ENCODE measurements around the gene SLC25A12.
"Not testable (repeated sequence)": the region's sequence is repeated elsewhere in the genome, so short reads cannot be mapped to it uniquely, and the experiment has no call there.

SLC25A12 gene

GRCh38 chr2:171788316-171788993 lies 105.6 kb downstream of the SLC25A12 start:
- DNase-seq (ENCODE audit: low spot score): no peak

DNA sequence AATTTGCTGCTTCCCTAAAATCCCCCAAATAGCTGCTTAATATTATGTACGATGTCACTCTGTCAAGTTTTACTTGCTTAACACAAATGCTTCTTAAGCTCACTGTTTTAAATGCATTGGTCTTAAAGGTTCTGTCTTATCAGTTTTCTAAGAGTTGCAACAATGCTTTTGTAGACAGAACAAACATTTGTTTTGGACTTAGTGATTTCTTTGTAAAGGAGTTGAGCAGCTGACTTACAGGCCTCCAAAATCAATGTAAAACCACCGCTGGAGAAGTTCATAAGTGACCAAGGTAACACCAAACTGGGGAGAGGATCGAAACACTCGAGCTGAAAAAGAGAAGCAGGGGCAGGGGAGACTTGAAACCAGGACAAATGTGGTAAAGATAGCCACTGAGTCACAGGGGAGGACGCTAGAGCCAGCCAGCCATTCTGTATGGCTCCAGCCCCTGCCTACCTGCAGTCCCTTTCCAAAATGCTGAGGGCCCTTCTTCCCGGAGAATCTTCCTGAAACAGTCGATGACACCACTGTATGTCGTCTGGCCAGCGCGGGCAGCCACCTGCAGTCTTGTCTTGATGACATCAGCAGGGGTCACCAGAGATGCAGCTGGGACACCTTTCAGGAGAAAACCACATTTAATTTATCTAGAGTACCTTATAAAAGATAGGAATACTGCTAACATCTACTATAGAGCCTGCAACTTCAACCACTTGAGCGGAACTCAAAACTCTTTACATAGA lies 106.5 kb downstream of the SLC25A12 start:
- no peak for DNase-seq (ENCODE audit: low spot score)

DNA sequence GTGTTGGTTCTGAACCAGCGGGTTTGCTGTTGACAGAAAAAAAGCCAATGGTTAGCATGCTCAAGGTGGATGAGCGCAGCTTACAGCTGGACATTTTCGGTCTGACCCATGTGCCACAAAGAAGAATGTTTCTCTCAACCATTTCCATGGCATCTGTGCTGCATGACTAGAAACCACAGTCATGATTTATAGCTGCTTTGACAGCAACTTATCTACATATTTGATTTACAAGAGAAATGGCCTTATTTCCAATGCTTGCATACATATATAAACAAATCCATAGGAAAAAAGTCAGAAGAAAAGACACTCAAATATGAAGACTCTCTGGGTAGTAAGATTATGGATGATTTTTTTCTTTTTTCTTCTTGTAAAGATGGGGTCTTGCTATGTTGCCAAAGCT lies 108.6 kb downstream of the SLC25A12 start:
- no peak for DNase-seq (ENCODE audit: low spot score)

DNA sequence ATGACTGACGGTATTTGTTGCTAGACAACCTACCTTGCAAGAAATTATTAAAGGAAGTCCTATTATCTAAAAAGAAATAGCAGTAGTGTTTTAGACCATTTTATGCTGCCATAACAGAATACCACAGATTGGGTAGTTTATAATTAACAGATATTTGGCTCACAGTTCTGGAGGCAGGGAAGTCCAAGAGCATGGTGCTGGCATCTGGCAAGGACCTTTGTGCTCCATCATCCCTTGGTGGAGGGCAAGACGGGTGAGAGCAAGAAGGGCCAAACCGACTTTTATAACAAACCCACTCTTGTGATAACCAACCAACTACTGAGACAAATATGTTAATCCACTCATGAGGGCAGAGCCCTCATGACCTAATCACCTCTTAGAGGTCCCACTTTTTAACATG lies 115.5 kb downstream of the SLC25A12 start:
- no peak for DNase-seq (ENCODE audit: low spot score)

DNA sequence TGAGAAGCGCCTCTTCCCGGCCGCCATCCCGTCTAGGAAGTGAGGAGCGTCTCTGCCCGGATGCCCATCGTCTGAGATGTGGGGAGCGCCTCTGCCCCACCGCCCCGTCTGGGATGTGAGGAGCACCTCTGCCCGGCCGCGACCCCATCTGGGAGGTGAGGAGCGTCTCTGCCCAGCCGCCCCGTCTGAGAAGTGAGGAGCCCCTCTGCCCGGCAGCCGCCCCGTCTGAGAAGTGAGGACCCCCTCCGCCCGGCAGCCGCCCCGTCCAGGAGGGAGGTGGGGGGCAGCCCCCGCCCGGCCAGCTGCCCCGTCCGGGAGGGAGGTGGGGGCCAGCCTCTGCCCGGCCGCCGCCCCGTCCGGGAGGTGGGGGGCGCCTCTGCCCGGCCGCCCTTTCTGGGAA lies 119.5 kb downstream of the SLC25A12 start:
- DNase-seq (ENCODE audit: low spot score): not testable (repeated sequence)

DNA sequence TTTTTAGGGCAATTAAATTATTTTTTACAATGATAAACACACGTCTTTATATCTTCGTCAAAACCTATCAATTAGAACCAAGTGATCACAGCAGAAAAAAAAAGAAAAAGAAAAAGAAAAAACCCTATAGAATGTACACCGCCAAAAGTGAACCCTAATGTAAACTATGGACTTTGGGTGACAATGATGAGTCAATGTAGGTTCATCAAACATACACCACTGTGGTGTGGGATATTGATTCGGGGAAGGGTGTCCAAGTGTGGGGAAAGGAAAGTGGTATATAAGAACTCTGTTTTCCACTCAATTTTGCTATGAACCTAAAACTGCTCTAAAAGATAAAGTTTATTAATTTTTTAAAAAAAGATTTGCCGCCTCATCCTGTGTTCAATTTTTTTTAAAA lies 121.7 kb downstream of the SLC25A12 start:
- DNase-seq (ENCODE audit: low spot score): no peak

DNA sequence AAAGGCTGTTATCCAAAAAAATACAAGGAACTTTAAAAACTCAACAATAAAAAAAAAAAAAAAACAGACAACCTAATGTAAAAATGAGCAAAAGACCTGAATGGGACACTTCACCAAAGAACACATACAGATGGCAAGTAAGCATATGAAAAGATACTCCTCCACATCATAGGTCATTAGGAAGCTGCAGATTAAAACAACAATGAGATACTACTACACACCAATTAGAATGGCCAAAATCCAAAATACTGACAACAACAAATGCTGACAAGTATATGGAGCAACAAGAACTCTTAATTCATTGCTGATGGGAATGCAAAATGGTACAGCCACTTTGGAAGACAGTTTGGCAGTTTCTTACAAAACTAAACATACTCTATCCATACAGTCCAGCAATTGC lies 122.6 kb downstream of the SLC25A12 start:
- no peak for DNase-seq (ENCODE audit: low spot score)

- no peak for DNase-seq (ENCODE audit: low spot score)
These were observed 130.4 kb downstream of the SLC25A12 start for GRCh38 chr2:171763602-171764001.

DNA sequence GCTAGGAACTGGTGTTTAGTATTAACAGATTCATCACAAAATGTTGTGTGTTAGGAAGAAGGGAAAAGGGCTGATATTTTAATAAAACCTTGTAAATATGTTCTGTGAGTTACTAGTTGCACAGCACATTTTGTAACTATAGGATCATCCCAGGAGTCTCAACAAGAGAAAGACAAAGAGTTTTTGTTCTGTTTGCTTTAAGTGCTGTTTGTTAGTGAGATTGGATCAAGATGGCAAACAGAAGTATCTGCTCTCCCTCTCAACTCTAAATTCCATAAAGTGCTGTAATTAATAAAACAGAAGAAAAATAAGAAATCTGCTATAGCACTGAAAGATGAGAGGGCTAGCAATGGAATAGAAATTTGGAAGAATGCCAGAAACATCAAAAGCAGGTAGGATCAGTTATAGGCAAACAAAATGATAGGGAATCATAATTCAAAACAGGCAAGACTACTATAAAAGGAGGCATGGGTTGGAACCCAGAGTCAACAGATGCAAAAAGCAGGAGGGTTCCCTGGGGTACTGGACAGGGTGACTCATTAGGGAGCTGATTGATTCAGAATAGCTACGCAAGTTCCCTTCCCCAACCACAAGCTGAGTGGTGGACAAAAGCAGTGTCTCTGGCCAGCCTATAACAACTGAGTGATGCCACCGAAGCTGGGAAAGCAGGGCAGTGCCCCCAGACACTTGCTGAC lies 131.0 kb downstream of the SLC25A12 start:
- no peak for DNase-seq (ENCODE audit: low spot score)

DNA sequence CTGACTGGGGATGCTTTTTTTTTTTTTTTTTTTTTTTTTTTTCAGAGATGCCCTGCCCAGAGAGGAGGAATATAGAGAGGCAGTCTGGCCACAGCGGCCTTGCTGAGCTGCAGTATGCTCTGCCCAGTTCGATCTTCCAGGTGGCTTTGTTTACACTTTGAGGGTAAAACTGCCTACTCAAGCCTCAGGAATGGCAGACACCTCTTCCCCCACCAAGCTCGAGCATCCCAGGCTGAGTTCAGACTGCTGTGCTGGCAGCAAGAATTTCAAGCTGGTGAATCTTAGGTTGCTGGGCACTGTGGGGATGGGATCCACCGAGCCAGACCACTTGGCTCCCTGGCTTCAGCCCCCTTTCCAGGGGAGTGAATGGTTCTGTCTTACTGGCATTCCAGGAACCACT lies 132.9 kb downstream of the SLC25A12 start:
- not testable (repeated sequence) for DNase-seq (ENCODE audit: low spot score)

GRCh38 chr2:171758762-171759161 lies 135.3 kb downstream of the SLC25A12 start:
- DNase-seq (ENCODE audit: low spot score): not testable (repeated sequence)

DNA sequence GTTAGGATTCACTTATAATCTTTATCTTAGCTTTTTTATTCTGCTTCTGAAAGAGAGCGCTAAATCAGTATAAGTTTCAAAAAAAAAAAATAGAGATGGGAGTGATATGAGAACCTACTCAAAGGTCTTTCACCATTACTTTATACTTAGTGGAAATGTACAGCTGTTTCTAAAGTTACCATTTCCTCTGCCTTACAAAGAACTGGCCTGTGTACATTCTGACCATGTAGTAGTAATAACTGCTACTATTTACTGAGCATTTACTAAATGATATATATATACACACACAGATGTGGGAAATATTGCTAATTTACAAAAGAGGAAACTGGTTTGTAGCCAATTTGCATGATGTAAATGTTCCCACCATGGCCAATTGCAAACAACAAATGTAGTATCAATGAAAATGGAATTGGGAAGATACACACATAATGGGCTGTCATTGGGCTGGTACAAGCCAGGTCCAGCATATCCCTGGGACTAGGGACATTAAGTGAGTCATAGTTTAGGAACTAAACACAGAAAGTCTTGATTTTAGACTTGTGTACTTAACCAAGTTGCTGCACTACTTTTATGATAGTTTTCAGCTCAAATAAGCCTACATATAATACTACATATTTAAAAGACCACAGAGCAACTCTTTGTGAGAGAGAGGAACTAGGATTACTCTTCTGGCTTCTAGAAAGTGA lies 139.6 kb downstream of the SLC25A12 start:
- DNase-seq (ENCODE audit: low spot score): no peak

- DNase-seq (ENCODE audit: low spot score): no peak
These were observed 146.7 kb downstream of the SLC25A12 start for GRCh38 chr2:171747371-171747770.

GRCh38 chr2:171745806-171746205 lies 148.2 kb downstream of the SLC25A12 start:
- DNase-seq (ENCODE audit: low spot score): no peak

GRCh38 chr2:171745141-171745540 lies 148.9 kb downstream of the SLC25A12 start:
- no peak for DNase-seq (ENCODE audit: low spot score)

- DNase-seq (ENCODE audit: low spot score): no peak
These were observed 151.3 kb downstream of the SLC25A12 start for GRCh38 chr2:171742760-171743159.

DNA sequence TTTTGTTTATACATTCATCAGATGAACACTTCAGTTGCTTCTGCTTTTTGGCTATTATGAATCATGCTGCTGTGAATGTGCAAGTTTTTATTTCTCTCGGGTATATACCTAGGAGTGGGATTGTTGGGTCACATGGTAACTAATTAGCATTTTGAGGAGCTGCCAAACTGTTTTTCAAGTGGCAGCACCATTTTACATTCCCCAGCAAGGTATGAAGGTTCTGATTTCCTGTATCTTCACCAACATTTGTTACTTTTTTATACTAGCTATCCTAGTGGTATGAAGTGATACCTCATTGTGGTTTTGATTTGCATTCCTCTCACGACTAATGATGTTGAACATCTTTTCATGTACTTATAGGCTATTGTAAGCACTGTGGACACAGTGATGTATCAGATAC lies 152.9 kb downstream of the SLC25A12 start:
- DNase-seq (ENCODE audit: low spot score): no peak

DNA sequence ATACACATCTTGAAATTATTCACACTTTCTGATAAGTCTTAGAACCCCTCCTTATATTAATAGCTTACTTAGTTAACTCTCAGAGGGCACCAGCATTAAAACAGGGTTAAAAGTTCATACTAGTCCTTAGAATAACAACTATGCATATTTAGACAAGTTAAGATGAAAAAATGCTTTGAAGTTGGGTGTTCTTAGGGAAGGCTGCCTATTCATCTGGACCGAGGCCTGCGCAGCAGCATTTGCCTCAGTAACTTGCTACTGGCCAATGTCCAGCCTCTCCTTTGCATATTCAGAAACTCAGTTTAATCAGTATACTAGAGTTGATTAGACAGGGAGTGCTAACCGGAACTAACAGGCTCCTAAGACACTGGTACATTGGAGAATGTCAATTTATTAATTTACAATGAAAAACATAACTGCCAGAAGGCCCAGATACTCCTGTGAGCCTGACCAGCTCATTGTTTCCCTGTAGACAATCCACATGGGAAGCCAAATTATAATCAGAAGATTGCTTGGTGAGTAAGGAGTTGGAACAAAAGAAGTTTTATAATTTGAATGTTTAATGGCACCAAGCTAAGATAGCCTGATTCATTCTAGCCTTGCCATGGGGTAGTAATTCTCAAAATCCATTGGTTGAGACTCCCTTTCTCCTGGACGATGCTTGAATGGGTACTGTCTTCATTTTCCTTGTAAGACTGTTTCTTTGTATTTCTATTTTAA lies 157.9 kb downstream of the SLC25A12 start:
- DNase-seq (ENCODE audit: low spot score): no peak

Data from kidney capillary endothelial cell (primary cell).